Left kidney (tissue), 2 donors: ENCODE results near the gene HIP1R. TPM values are rescaled to one million over a fixed set of nuclear protein-coding genes. Genes with fewer than 3 reads are reported as not detected.

ENCODE experiments used
- DNase-seq: peaks from one replicate; pipeline ENCODE4 v3.0.0-alpha.2; 2013
- polyA plus RNA-seq: library from polyadenylated mRNA; unstranded; fragments of 120-200 nt; gene quantifications from one replicate; pipeline ENCODE4 v1.2.1, GENCODE V29; 2013; ENCODE audit not compliant: insufficient read length

The HIP1R gene
- polyA plus RNA-seq, 1 donor = 82.4 TPM

- DNase-seq = no peak
Measured at GRCh38 chr12:122860040-122860853, 25.0 kb downstream of the HIP1R start.

GRCh38 chr12:122860854-122861586, 25.8 kb downstream of the HIP1R start:
- no peak for DNase-seq

- DNase-seq = no peak
Measured at GRCh38 chr12:122861587-122861970, 26.3 kb downstream of the HIP1R start.

DNA sequence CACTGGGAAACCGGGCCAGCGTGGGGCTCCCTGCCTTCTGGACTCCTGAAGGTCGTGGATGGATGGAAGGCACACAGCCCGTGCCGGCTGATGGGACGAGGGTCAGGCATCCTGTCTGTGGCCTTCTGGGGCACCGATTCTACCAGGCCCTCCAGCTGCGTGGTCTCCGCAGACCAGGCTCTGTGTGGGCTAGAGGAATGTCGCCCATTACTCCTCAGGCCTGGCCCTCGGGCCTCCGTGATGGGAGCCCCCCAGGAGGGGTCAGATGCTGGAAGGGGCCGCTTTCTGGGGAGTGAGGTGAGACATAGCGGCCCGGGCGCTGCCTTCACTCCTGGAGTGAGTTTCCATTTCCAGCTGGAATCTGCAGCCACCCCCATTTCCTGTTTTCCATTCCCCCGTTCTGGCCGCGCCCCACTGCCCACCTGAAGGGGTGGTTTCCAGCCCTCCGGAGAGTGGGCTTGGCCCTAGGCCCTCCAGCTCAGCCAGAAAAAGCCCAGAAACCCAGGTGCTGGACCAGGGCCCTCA, 26.9 kb downstream of the HIP1R start:
- no peak for DNase-seq

DNA sequence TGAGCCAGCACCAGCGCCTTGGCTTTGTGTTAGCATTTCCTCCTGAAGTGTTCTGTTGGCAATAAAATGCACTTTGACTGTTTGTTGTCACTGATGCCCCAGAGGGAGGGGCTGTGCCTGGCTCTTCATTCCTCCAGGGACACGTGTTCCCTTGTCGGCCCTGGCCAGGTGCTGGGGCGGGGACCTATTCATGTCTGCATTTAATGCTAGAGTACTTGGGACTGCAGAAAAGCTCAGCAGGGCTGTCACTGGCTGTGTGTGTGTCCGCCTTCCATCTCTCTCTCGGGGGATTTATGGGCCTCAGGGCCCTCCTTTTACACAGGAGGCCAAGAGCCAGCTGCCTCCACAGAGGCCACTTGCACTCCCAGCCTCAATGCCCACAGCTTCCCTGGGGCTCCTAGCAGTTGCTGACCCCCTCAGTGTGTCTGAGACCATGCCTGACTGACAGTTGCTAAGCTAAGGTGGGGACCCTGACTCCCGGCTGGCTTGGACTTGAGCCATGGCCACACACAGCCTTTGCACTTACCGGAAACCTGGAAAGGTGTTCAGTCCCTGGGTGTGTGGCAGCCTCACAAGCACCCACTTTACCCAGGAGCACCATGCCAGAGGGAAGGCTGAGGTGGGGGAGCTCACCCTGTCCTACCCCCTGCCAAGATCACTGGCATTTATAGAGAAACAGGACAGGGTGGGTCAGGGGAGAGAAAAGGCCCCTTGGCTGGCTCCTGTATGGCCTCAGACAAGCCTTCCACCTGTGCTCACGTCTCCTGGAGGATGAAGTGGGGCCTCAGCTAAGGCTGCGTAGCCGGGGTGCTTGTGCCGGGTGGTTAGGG, 27.8 kb downstream of the HIP1R start:
- no peak for DNase-seq

- DNase-seq = no peak
Measured at GRCh38 chr12:122864894-122865253, 29.6 kb downstream of the HIP1R start.

DNA sequence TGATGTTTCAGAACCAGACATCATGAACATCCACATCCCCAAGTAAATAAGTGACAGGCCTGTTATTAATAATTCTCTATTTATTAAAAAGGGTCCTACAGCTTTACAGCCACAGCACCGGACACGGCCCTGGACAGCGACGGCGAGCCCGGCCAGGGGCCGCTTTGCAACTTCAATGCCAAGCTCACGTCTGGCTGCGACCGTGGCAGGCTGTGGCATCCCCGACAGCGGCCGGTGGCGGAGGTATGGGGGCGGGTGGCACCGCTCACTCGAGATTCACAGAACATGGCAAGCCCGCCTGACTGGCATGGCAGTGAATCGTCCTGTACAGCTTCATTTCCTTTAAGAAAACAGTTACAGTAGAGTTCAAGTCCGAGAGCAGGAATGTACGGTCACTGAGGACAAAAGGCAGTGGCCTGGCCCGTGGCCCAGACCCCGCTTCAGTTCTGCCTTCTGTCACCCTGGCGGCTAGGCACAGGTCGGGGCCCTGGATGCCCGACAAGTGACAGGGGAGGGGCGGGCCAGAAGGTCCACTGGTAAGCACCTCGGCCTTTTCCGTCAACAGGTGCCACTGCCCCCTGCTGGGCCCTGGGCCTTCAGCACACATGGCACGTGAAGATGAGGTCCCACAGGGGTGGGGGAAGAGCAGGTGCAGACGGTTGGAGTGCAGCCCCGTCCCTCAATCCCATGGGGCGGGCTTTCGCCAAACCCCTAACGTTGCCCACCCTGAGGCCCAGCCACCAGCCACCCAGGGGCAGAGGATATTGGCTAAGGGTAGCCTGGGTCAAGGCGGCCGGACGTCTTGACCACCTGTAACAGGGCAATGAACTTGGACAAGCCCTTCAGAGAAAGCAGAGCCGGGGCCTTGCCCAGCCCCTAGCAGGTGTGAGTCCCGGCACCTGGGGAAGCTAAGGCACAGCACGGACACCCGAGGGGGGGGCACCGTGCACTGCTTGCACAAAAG, 30.3 kb downstream of the HIP1R start:
- no peak for DNase-seq

GRCh38 chr12:122866379-122866778, 31.1 kb downstream of the HIP1R start:
- DNase-seq = no peak

GRCh38 chr12:122866950-122867607, 31.8 kb downstream of the HIP1R start:
- no peak for DNase-seq

DNA sequence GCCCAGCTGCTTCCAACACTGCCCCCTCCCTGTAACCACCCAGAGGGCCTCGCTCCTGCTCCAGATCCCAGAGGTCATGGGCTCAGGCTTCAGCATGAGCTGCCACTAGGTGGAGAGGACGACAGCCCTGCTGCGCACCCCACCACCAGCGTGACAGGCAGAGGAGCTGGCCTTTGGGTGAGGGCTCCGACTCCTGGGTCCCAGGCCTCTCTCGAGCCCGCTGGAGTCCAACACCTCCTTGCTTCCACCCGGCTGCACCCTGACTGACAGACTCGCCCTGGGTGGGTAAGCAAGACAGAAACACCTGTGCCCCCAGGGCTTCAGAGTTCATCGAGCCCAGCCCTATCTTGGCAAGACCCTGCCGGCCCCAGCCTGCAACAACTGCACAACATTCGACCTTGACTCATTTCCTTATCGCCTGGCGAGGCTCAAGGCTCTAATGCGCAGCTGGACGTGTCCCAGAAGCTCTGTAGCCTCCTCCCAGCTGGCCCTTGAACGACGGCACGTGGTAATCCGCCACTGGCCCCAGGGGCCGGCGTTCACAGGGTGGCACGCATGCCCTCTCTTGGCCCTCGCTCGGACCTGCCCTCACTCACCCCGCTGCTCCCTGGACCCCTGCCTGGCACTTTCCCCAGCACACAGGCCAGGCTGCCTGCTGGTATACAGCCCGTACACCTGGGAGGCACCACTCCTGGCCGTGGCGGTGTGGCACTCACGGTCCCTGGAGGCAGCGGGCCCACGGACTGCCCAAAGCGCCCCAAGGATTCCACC, 32.6 kb downstream of the HIP1R start:
- DNase-seq = no peak

DNA sequence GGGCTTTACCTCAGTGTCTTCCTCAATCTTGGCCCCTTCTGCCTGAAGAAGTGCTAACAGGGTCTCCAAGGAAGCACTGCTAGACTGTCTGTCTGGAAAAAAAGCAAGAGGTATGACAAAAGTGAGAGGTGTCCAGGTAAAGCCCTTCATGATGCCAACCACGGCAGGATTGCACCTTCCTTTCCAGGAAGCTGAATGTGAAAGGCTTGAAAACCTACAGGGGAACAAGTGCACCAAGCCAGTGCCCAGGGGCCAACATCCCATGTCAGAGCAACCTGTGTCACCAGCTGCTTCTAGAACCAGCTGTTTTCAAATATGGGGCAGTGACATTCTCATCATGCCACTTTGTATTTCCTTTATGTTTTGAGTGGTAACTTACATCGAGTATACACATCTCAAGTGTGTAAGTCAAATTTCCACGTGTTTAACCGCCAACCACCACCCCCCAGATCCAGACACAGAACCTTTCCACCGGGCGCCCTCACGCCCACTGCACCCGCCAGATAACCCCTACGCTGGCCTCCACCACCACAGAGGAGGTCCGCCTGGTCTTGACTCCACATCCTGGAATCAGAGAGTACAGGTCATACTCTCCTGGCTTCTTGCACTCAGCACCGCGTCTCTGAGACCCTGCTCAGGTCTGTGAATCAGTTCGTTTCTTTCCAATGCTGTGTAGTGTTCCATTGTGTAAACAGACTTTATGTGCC, 33.4 kb downstream of the HIP1R start:
- DNase-seq = no peak

- DNase-seq = no peak
Measured at GRCh38 chr12:122869207-122869973, 34.1 kb downstream of the HIP1R start.

DNA sequence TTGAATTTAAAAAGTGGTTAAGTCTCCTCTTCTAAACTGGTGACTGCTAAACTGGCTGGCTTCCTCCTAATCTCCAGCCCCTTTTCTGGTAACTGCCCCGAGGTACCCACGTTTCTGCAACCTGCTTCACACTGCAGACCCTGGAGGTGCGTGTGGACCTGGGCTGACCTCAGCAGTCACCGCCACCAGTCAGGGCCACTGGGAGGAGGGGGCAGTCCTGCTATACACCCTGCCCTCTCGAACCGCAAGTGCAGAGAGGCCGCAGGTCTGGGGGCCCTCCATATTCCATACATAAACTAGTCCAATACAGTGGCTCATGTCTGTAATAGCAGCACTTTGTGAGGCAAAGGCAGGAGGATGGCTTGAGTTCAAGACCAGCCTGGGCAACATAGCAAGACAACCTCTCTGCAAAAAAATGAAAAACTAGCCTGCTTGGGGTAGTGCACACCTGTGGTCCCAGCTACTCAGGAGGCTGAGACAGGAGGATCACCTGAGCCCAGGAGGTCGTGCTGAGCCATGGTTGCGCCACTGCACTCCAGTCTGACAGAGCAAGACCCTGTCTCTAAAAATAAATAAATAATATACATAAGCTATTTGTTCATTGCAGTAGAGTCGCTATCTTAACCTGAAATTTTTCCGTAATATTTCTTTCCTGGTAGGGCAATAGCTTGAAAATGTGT, 35.0 kb downstream of the HIP1R start:
- DNase-seq = no peak

GRCh38 chr12:122870867-122871664, 35.8 kb downstream of the HIP1R start:
- DNase-seq = no peak

DNA sequence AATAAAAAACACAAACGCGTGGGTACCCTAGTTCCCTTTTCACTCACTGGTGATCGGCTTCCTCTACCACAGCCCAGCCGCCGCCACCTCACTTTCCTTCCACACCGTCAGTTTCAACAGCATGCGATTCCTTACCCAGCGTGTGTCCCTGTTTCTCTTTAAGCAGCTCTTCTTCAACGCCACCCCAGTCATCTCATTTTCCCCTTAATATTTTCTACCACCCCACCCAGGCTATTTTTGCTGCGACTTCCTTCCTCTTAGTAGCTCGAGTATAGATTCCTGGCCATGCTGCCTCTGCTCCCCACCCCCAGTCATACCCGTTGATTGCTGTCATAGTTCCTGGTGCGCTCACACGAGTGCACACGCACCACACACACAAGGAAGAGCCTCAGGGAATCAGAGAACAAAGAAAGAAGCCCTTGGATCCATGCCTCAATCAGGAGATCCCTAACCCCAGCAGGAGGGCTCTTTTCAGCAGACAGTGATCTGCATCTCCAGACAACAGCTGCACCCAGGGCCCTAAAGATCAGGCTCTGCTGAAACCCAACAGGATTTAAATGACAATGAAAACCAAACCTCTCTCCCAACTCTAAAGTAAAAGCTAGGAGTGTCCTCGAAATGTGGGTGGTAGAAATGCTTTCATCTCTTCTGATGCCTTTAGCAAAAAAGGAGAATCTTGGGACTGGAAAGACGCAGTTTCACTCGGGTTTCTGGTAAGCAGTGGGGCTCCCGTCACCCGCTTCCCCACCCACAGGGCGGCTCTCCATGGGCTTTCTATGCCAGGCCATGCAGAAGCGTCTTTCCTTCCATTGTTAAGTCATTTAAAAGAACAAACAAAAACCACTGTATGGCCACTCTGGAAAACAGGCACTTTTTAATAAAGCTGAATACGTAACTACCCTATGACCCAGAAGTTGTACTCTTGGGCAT, 36.9 kb downstream of the HIP1R start:
- DNase-seq = no peak
